Right lobe of liver (tissue), 4 donors: Measurements from ENCODE around the gene OIT3.

Experiments used
- CTCF ChIP-seq, 4 donors: fragments of 200-600 bp in 3 of 4; fragments of 450-650 bp in 1 of 4; IDR thresholded peaks; one replicate each; pipeline versions ENCODE4 v1.5.1 to v1.8.0; 2016 to 2022; ENCODE audit warnings: antibody characterized with exemption in 4 of 4, mild to moderate bottlenecking in 2 of 4
- POLR2A ChIP-seq: fragments of 450-650 bp; IDR thresholded peaks from one replicate; pipeline ENCODE4 v1.6.1; 2017; ENCODE audit warnings: antibody characterized with exemption, mild to moderate bottlenecking
- donor health status: DM: no; HTN: no; CAD: no.
- donor health status: DM: no; HTN: no; CAD: no.
- donor health status: DM: no; HTN: yes; CAD: no.

GRCh38 chr10:72895236-72895850 is 1.8 kb downstream of the OIT3 start:
- TF ChIP-seq POLR2A (no peak), CTCF (IDR thresholded peaks at IDR 0.05) (no peak)
